Effector memory CD4-positive, alpha-beta T cell (primary cell): ENCODE results near the gene MAP3K3.

ENCODE experiments used
- DNase-seq, 3 donors: peaks; one replicate each; pipeline ENCODE4 v3.0.0-alpha.2; 2020
- H3K27ac ChIP-seq: 2 replicates; pipeline ENCODE4 v1.7.0; 2013; ENCODE audit warnings: mild to moderate bottlenecking, low read length, moderate library complexity; ENCODE audit not compliant: insufficient read depth, poor library complexity, severe bottlenecking
- H3K27me3 ChIP-seq: replicated peaks from 2 replicates; pipeline ENCODE4 v1.7.0; 2013; ENCODE audit warnings: mild to moderate bottlenecking, low read length; ENCODE audit not compliant: insufficient read depth, control insufficient read depth, poor library complexity, severe bottlenecking
- H3K36me3 ChIP-seq: 2 replicates; pipeline ENCODE4 v1.7.0; 2013; ENCODE audit warnings: mild to moderate bottlenecking, low read length, moderate library complexity; ENCODE audit not compliant: control insufficient read depth, insufficient read depth
- H3K4me1 ChIP-seq: 2 replicates; pipeline ENCODE4 v1.7.0; 2013; ENCODE audit warnings: low read length, mild to moderate bottlenecking; ENCODE audit not compliant: control insufficient read depth, insufficient read depth, poor library complexity, severe bottlenecking
- H3K4me3 ChIP-seq: 2 replicates; pipeline ENCODE4 v1.7.0; 2013; ENCODE audit warnings: low read length, low read depth, mild to moderate bottlenecking; ENCODE audit not compliant: insufficient read depth, poor library complexity, severe bottlenecking
- H3K9me3 ChIP-seq: 2 replicates; pipeline ENCODE4 v1.7.0; 2013; ENCODE audit warnings: mild to moderate bottlenecking, low read length, moderate library complexity; ENCODE audit not compliant: control insufficient read depth

The MAP3K3 gene

DNA sequence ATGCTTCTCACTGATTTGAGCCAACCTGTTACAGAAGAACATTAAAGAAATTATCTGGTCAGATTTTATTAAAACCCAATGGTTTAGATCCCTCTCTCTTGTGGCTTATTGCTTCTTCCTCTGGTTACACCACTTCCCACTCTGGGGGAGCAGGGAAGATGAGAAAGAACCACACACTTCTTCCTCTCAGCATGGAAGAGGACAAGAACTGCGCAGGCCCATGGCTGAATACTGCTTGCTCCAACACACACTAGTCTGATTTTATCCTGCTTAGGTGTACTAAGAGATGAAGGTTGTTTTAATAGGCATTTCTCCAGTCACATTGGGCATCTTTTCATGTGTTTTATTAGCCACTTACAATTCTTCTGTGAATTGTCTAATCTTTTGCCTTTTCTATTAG lies 27.6 kb downstream of the MAP3K3 start:
- no peaks in the 10 kb centered on the region for H3K27me3 ChIP-seq
- H3K4me3 ChIP-seq, result no peak overlapping the region
- H3K4me1 ChIP-seq, result no peaks in the 10 kb centered on the region
- DNase-seq, result no peak
- no peaks in the 10 kb centered on the region for H3K9me3 ChIP-seq
- no peak overlapping the region for H3K27ac ChIP-seq
- H3K36me3 ChIP-seq, result peaks cover 29% of the 10 kb centered on the region

DNA sequence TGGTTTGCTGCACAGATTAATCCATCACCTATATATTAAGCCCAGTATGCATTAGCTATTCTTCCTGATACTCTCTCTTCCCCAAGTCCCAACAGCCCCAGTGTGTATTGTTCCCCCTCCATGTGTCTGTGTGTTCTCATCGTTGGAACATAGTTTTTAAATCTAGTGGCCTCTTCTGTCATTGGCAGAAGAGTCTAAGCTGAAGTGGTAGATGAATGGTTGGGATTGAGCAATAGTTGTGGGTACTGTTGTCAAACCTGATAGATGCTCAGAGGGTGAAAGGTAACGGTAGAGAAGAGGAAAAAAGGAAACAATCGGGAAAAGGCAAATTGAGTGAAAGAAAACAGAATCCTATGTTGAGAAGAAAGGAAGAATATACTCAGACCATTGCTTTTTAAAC lies 29.9 kb downstream of the MAP3K3 start:
- Histone ChIP-seq H3K36me3 (peaks cover 16% of the 10 kb centered on the region), H3K4me3 (no peak overlapping the region), H3K9me3 (no peaks in the 10 kb centered on the region), H3K27me3 (no peaks in the 10 kb centered on the region), H3K4me1 (no peaks in the 10 kb centered on the region), H3K27ac (no peak overlapping the region)
- DNase-seq, result no peak

DNA sequence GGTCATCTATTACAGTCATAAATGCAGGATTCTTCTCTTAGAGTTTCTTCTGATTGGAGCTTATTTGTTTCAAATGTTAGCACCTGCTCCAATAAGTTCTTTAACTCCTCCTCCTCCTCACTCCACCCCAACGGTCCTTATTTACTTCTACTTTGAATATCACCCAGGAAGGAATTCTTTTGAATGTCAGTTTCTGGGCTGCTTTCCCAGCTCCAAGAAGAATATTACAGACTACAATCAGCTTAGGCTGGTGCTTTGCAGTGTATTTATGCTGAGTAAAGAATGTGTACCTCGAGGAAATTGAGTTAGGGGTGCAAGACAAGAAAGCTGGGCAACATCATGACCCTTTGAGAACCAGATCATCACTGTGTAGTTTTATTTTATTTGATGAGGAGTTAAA lies 30.8 kb downstream of the MAP3K3 start:
- H3K4me1 ChIP-seq, result no peaks in the 10 kb centered on the region
- no peaks in the 10 kb centered on the region for H3K27me3 ChIP-seq
- no peaks in the 10 kb centered on the region for H3K9me3 ChIP-seq
- no peak overlapping the region for H3K27ac ChIP-seq
- H3K36me3 ChIP-seq, result peaks cover 18% of the 10 kb centered on the region
- H3K4me3 ChIP-seq, result no peak overlapping the region
- DNase-seq, result no peak

DNA sequence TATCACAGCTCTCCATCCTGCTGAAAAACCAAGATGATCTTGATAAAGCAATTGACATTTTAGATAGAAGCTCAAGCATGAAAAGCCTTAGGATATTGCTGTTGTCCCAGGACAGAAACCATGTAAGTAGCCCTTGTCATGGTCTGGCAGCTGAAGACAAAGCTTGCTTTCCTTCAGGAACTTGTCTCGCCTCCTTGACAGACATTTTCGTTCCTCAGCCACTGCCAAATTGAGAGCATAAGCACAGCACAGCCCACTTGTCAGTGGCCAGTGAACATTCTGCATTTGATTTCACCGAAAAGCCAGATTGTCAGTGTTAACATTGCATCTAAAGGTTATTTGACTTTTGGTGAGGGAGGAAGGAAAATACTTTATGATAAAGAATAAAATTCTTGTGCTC lies 35.6 kb downstream of the MAP3K3 start:
- Histone ChIP-seq H3K36me3 (peaks cover 37% of the 10 kb centered on the region), H3K9me3 (no peaks in the 10 kb centered on the region), H3K4me1 (no peaks in the 10 kb centered on the region), H3K27ac (no peak overlapping the region), H3K27me3 (no peaks in the 10 kb centered on the region), H3K4me3 (no peak overlapping the region)
- DNase-seq, result no peak

DNA sequence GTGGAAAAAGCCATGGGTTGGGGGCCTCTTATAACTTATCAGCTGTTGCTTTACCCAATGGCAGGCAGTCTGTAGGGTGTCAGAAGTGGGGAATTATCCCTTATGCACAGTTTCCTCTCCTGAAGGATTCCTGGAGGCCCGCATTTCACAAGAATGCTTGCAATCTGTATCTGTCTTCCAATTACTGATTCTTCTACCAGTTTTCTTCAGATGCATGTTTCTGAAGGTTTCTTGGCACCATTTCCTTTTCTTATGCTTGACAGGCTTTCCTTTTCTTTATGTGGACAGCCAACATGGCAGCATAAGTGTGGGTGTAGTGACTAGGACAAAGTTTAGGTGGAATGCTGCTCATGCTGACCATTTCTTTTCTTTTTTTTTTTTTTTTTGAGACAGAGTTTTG lies 36.1 kb downstream of the MAP3K3 start:
- H3K9me3 ChIP-seq, result no peaks in the 10 kb centered on the region
- H3K27ac ChIP-seq, result no peak overlapping the region
- H3K4me3 ChIP-seq, result no peak overlapping the region
- no peaks in the 10 kb centered on the region for H3K27me3 ChIP-seq
- peaks cover 33% of the 10 kb centered on the region for H3K36me3 ChIP-seq
- no peak for DNase-seq
- no peaks in the 10 kb centered on the region for H3K4me1 ChIP-seq

DNA sequence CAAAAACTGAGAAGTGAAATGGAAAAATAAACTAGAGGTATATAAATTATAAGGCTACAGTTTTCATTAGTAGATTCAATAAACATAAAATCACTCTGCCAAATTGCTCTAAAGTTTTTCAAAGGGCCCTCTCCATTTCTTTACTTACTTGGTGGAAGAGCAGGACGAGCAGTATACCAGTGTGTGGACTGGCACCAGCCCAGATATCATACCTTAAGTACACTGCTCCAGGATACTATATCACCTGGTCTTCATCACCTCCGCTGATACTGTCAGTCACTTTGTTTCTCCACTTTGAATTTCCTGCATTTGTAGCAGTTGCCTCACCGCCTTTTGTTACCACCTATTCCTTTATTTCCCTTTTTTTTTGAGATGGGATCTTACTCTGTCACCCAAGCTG lies 37.6 kb downstream of the MAP3K3 start:
- Histone ChIP-seq H3K27ac (no peak overlapping the region), H3K27me3 (no peaks in the 10 kb centered on the region), H3K36me3 (peaks cover 37% of the 10 kb centered on the region), H3K4me3 (no peak overlapping the region), H3K9me3 (no peaks in the 10 kb centered on the region), H3K4me1 (no peaks in the 10 kb centered on the region)
- no peak for DNase-seq

DNA sequence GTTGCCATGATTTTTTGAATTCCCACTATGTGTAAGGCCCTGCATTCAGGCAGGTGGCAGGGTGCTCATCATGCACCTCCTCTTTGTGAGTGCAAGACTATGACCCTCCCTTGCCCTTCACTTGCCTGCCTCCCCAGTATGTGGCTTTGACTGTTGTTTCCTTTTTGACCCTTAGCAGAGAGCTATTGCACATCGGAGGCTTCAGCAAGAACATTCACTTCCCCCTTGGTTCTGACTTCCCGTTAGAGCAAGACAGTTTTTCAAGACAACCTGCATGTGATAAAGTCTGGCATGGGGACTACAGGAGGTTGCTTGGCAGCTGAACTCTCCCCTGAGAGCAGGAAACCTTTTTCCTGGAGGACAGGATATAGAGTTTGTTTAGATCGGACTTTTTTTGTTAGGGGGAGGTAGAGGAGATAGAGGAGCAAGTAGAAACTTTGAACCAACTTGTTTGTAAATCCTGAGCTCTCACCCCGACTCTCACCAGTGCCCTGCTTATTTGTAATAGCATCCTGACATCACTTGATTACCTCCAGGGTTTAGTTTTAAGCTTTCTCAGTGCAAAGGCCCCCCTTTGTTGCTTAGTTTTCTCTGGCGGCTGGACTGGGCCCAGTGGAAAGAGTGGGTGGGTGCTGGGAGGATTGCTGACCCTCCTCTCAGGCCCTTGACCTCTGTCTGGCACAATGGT lies 43.5 kb downstream of the MAP3K3 start:
- Histone ChIP-seq H3K36me3 (peaks cover 63% of the 10 kb centered on the region), H3K4me3 (no peak overlapping the region), H3K27me3 (no peaks in the 10 kb centered on the region), H3K4me1 (no peaks in the 10 kb centered on the region), H3K27ac (no peak overlapping the region), H3K9me3 (no peaks in the 10 kb centered on the region)
- DNase-seq, result no peak

DNA sequence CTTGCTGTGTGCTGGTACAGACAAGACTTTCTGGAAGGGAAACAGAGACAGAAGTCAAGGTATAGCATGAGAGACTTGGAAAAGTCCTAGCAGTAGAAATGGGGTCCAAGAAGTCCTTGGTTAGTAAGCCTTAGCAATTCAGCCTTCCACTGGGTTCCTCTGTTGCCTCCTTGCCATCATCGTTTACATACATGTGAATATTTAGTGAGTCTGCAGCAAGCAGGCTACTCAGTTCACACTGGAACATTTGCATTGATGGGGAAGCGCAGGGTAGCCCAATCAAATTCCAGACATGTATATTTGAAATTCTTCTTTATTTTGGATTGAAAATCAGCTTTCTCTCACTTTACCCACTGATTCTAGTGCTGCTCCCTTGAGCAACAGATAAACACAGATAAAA lies 50.6 kb downstream of the MAP3K3 start:
- Histone ChIP-seq H3K27ac (no peak overlapping the region), H3K27me3 (no peaks in the 10 kb centered on the region), H3K4me3 (no peak overlapping the region), H3K36me3 (peaks cover 47% of the 10 kb centered on the region), H3K4me1 (no peaks in the 10 kb centered on the region), H3K9me3 (no peaks in the 10 kb centered on the region)
- no peak for DNase-seq

DNA sequence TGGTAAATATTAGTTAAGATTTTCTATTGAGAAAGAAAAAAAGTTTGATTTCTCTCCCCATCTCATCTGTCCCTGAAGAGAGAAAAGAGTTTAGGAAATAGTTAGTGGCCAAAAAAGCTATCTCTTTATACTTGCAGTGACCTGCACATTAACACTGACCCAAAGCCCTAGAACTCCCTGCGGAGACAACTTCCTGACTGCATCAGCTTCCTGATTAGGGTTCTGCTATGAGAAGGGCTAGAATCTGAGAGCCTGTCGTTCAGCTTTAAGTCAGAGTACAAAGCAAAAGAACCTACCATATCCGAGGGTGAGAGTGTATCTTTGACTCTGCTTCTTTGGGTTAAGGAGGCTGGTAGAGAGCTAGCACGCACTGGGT lies 53.0 kb downstream of the MAP3K3 start:
- Histone ChIP-seq H3K4me3 (no peak overlapping the region), H3K27ac (no peak overlapping the region), H3K9me3 (no peaks in the 10 kb centered on the region), H3K27me3 (no peaks in the 10 kb centered on the region), H3K36me3 (peaks cover 29% of the 10 kb centered on the region), H3K4me1 (no peaks in the 10 kb centered on the region)
- DNase-seq, result no peak

DNA sequence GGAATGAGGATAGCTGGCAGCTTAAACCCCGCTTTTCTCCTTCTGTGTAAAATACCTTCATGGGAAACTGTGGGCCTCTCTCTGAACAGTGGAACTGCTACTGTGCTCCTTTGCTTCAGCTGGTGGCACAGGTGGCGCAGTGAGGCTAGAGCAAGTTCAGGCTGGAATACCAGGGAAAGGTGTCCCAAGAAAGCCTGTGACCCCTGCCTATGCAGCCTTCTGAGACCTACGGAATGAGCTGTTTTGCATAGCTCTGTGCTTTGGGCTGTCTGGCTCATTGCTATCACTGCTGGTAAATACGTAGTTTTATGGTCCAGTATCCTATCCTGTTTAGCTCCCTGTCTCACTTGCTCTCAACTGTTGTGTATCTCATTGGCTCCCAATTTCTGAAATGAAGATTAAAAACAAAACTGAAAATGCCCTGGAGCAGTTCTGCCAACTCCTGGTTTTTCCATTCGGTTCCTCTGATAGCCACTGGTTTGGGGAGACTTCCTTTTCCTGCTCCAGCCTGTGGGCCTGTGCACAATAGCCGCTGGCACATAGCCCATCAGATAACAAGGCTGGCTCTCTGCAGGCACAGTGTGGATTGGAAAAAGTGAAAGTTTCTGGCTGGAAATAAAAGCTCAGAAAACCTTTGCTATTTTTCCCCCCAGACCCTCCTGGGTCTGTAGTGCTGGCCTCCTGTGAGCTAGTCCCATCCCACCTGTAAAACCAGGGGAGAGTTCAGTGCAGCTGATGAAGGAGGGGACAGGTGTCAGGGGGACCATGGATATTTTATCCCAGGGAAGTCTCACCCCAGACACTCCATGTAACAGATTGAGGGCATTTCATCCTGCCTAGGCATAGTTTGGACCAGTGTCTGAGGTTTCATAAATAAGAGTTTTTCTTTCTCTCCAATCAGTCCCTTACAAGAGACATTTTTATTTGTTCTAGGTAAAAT lies 53.7 kb downstream of the MAP3K3 start:
- no peak for DNase-seq
- Histone ChIP-seq H3K36me3 (peaks cover 29% of the 10 kb centered on the region), H3K4me3 (no peak overlapping the region), H3K27me3 (no peaks in the 10 kb centered on the region), H3K27ac (no peak overlapping the region), H3K4me1 (no peaks in the 10 kb centered on the region), H3K9me3 (no peaks in the 10 kb centered on the region)
